ENCODE results near the gene HTRA1.

HTRA1 gene

DNA sequence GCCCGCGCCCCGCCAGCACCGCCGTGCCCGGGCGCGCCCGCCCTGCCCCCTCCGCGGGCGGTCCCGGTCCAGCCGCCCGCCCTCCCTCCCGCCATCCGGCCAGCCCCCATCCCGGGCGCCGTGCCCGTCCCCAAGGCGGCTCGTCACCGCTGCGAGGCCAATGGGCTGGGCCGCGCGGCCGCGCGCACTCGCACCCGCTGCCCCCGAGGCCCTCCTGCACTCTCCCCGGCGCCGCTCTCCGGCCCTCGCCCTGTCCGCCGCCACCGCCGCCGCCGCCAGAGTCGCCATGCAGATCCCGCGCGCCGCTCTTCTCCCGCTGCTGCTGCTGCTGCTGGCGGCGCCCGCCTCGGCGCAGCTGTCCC, at the start of gene HTRA1:
HTRA1 (plus strand) TSS at position 187 of the 362 bp plus-strand sequence; CDS start at position 287, 100 bp downstream.
- no peak for DNase-seq

DNA sequence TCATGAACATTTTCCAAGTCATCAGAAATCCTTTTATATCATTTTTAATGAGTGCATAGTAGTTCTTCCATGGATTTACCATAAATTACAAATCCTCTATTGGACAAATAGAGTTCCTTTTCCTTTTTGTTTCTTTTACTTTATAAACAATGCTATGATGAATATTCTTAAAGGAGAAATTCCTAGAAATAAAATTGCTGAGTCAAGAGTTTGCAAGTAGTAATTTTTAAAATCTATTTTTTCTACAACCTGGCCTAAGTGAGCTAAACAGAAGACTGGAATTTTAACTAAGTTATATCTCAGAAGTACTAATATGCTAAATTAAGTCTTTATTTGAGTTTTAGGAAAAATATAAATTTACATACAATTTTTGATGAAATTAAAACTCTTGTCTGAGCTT, 48.0 kb upstream of the HTRA1 start:
- DNase-seq, result no peak

DNA sequence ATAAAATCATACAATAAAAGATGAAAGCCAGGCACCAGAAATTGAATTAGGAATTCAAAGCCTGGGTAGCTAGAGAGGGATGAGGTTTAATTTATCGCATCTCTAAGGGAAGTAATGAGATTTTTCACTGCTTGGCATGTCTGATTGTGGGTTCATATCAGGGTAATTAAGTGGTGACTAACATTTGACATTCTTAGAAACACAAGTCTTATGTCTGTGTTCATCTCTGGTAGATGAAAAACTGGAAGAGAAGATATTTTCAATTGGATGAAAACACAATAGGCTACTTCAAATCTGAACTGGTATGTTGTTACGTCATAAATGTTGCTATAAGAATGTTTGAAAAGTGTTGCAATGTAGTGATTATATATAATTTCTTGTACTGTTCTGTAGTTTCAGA, 43.7 kb upstream of the HTRA1 start:
- DNase-seq, result no peak

DNA sequence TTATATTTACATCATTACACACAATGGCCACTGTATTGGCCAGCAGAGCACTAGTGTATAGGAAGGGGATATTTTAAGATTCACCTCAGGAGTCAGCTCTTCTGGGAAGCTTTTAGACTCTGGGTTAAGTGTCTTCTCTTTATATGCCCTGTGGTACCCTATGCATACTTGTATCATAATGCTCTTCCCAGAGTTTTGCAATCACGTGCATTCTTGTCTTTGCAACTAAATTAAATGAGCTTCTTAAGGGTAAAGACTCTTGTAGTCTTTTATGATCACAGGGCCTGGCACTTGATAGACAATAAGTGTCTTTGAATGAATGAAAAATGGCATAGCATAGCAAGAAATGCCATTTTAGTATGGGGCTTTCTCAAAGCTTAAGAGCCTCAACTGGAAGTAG, 42.3 kb upstream of the HTRA1 start:
- DNase-seq, result no peak

DNA sequence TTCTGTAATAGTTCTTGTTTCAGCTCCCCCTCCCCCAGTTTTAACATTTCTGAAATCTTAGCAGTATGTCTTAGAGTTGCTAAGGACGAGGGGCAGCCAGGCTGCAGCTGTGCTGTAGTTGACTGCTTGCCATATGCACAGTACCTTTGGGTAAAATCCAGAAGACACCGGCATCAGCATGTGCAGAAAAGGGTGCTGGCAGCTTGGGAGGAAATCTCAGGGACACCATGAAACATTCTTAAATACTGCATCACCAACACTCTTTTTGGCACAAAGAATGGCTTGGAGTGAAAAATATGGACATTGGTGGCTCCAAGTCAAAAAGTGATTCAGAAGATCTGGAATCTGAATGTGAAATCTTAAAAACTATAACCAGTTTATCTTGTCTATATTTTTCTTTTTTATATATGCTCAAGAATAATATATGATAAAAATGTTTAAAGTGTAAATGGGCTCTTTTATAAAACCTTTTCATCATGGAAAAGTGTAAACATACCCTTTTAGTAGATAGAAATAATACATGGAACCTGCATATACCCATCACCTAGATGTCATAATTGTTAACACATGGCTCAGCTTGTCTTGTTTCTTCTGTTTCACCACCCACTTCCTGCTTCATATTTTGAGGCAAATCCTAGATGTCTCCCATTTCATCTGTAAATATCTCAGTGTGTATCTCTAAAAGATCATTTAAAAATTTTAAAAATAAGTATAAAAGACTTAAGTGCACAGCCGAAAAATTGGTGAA, 41.3 kb upstream of the HTRA1 start:
- no peak for DNase-seq

DNA sequence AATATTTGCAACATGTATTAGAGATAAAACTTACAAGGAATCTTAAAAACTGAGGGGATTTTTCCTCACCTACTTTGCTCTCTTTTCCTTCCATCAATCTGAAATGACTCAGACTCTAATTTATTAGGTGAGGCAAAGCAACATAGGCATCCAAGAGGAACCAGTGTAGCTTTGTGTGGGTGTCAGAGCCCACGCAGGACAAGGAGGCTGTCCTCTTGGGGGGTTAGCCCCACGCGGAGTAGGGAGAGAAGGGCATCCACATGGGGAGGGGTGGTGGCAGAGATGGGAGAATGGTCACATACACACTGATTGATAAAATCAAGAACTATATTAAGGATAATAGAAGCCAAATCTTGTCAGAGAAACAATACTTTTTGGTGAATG, 40.7 kb upstream of the HTRA1 start:
- DNase-seq, result no peak

DNA sequence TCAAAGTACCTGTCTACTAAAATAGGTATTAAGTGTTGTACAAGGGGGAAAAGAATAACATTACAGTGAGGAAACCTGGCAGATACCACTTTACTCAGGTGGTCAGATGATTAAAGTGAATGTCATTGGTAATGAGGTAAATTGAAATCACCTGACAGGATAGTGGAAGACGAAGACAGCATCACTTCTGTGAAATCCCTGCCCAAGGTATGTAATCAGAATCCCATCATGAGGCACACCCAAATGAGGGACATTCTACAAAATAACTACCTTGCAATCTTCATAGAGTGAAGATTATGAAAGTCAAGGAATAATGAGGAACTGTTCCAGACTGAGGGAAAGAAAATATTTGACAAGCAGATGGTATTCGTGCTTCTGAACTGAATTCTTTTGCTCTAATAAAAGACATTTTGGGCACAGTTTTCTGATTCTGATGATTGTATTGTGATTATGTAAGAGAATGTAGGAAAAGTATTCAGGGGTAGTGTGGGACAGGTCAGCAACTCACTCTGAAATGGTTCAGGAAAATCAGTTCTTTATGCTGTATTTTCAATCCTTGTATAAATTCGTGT, 40.2 kb upstream of the HTRA1 start:
- no peak for DNase-seq

DNA sequence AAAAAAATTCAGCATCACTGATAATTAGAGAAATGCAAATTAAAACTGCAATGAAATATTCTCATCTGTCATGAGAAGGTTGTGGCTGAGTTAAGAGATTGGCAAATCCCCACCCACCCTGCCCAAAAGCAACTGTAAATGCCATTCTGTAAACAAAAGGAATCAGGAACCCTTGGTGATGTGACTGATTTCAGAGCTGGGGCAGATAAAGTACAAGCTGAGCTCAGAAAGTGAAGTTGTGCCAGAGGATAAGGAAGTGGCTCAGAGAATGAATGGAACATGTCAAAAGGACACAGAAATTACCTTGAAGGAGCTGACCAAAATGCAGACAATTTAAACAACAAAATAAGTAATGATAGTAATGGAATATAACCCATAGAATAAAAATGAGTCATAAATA, 39.6 kb upstream of the HTRA1 start:
- no peak for DNase-seq

DNA sequence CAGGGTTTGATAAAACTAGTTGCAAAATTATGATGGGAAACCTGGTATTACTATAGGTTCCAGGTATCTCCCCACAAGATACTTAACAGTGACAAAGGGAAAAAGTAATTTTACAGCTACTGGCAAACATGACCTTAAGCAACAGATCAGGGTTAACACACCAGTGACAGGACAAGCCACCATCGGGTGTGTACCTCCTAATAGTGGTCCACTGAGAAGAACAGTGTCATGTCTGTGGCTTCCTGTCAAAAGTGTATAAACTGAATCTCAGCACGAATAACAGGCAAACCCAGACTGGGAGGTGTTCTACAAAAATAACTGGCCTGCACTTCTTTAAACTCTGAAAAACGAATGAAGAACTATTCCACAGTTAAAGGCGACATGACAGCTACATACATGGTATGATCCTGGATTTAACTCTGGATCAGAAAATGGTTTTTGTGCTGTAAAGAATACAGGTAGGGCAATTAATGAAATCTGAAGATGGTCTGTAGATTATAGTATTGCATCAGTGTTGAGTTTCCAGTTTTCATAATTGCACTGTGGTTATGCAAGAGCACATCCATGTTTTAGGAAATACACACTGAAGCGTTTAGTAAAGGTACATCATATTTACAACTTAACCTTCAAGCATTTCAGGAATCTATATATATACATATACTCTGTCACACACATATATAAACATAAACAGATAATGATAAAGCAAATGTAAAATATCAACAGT, 38.9 kb upstream of the HTRA1 start:
- DNase-seq, result no peak

DNA sequence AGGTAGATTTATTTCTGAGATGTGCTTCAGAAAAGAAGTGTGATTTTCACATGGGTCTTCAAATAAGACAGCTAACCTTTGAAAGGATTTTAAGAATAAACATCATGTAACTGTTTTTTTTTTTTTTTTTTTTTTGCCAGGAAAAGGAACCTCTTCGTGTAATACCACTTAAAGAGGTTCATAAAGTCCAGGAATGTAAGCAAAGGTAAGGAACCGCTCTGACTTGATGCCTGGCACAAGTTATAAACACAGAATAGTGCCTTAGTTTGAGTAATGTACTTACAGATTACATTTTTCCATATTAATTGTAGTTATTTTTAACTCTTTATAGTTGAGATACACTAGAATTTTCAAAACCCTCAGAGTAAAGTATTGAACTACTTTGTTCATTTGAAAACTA, 37.3 kb upstream of the HTRA1 start:
- no peak for DNase-seq

DNA sequence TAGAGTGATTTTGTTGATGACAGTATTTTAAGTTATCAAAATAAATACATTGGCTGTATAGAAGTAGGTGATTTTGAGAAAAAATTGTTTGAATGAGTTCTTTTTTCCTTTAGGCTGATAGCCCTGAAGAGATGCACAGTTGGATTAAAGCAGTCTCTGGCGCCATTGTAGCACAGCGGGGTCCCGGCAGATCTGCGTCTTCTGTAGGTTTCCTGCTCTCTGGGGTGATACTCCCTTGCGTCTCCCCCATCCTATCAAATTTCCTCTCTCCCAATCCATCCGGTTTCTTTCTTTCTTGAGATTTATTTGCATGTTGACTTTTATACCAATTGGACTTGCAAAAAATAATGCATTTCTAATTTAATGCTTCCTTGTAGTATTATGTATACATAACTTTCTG, 34.5 kb upstream of the HTRA1 start:
- no peak for DNase-seq

DNA sequence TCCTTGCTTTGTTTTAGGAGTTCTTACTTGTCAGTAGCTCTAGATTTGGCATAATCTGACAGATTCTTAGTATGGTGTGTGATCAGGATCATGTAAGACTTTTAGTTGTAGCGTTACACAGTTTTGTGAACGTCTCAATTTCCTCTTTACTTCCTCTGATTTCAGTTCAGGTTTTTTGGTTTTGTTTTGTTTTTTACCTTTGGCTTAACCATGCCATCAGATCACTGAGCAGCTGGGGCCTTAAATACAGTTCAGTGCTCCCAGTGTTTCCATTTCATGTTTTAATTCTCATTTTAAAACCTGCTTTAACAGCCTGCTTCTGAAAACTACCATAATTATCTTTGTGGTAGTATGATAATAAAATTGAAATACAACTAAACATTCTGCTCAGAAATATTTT, 34.1 kb upstream of the HTRA1 start:
- no peak for DNase-seq

DNA sequence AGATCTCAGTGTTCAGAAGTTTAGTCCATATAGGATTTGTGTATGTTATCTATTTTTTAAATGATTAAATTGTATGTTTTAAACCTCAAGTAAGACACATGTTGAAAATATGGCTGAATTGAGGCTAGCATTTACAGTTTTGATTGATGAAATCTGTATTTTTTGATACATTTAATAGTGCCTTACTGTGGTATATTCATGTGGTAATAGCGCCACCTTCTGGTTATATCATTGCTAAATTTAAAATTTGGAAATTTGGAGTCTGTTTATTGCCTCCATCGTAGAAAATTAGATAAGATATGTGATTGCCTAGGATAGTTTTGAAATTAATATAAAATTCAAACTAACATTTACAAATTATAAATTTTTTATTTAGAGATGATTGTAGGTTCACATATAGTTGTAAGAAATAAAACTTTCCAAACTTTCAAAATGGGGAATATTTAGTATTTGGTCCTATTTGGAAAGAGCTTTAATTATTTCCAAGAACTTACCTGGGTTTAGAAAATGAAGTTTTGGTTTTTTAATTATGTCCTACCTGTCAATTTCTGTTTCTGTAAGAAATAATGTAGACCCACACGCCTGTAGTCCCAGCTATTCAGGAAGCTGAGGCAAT, 26.0 kb upstream of the HTRA1 start:
- peak; percentile 35 for DNase-seq

DNA sequence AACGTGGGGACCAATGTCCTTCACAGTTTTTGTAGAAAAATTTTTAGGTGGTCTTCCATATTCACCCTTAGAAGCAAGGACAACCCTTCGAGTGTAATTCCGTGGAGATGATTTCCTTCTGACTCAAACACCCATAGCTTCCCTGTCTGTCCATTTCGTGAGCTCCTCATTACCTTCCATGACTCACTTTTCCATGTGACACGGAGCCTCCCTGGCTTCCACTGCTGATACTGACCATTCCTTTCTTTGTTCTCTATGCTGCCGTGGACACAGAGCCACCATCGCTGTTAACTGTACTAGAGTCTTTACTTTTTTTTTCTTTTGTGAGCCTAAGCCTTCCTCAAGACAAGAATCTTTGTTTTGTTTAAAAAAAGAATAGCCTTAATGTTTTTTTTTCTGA, 19.4 kb upstream of the HTRA1 start:
- peak; percentile 41 for DNase-seq

DNA sequence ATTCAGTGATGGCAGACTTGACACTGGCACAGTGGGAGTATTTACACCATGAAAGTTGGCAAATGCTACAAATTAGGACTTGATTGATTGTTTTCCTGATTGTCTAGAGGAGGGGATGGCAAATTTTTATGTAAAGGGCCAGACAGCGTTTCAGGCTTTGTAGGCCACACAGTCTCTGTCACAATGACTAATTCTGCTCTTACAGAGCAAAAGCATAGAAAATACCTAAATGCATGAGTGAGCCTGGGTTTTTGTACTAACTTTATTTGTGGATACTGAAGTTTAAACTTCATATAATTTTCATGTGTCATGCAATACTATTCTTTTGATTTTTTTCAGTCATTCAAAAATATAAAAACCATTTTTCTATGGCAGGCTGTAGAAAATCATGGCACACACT, 15.9 kb upstream of the HTRA1 start:
- peak; percentile 24 for DNase-seq

DNA sequence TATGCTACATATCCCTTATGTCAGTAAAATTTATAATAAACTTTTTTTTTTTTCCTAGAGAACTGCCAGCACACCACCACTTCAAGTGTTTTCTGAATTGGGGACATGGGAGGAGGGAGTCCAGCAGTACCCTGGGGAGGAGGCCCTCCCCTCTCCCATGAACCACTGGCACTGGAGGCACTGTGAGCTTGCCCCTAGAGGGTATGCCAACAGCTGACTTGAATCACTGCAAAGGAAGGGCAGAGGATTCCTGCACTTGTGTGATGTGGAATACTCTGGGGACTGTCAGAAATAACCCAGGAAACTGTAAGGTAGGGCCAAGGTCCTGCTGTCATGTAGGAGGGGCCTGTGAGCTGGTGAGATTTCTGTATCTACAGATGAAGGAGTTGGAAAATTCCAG, 15.4 kb upstream of the HTRA1 start:
- no peak for DNase-seq

DNA sequence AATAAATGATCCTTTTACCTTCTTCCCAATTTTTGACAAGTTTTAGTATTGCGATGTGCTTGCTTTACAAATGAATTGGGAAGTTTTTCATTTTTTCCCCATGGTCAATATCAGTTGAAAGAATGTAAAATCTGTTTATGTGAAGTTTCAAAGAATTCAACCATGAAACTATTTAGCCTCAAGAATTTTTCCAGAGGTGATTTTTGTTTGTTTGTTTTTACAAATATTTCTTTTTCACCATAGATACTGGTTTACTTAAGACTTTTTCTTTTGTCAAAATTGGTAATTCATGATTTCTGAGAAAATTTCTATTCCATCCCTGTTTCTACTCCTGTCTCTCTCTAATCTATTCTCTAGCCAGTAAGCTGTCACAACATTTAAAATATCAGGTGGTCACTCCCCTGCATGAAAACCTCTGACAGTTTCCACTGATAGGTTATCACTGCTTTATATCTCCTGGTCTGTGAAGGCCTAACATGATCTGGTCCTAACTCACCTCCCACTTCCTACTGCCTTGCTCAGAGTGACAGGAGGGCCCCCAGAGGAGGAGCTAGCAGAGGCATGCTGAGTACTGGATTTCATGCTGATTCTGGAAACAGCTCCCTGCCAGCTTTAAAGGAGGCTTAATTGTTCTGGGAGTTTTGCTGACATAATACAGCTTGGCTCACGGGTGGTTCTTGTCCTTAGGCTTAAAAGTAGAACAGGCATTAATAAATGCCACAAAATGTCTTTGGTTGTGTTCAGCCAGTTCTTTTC, 14.5 kb upstream of the HTRA1 start:
- DNase-seq, result no peak

DNA sequence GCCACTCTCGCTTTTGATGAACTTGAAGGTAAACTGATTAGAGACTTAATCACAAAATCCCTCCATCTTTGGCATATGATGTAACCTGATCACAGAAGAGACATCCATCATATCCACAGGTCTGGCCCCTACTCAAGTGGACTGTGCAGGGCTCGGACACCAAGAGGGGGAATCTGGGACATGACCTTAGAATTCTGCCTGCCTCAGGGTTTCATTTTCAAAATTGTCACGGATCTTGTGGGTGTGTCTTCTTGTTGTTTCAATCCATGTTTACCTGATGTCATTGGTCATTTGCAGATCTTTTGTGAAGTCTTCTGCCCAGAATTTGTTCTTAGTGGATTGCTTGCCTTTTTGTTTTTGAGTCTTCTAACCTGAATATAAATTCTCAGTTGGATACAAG, 12.8 kb upstream of the HTRA1 start:
- DNase-seq, result no peak

DNA sequence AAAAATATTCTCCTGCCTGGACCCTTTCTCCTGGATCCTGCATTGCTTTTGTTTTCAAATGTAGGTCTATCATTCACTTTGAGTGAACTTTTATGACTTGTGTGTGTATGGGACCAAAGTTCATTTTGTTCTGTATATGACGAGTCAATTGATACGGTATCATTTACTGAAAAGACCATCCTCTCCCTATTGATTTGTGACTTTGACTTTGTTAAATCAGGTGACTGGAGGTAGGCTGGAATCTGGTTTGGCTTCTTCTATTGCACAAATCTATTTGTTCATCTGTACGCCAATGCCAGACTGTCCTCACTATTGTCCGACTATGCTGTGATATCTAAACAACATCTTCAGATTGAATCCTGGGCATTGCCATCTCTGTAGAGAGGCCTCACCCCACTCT, 12.2 kb upstream of the HTRA1 start:
- DNase-seq, result no peak

DNA sequence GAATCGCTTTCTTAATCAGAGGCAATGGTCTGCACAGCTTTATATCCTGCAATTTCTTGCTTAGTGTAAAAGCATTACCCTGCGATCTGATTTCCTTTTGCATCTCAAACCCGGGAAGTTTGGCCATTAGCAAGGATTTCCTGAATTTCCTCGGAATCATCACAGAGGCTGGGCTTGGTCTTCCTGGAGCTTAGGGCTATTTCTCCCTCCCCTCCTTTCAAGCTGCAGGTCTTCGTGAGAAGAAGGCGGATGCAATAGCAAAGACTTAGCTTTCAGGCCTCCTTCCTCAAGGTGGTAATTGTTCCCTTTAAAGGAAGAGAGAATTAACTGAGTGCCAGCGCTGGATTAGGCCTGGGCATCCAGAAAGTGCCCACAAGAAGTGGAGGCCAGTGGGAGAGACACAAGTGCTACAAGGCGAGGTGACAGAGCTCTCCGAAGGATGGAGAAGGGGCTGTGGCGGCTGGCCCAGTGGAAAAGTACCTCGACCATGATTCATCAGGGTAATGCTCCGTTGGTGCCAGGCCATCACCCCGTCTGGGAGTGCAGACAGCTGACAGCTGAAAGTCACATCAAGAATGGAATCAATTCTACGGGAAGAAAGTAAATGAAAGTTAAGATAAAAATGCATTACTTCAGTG, 10.9 kb upstream of the HTRA1 start:
- DNase-seq, result no peak

DNA sequence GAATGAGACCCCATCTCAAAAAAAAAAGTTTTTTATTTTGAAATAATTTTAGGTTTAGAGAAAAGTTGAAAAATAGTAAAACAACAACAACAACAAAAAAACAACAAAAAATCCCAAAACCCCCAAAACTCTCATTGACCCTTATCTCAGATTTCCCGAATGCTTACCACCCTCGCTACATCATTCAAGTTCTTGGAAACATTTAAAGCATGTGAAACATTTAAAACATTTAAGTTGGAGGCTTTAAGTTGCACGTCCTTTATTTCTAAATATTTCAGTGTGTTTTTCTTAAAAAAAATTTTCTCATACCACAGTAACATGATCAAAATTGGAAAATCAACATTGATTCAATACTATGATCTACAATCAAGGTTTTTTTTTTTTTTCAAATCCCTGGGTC, 7.3 kb upstream of the HTRA1 start:
- no peak for DNase-seq

DNA sequence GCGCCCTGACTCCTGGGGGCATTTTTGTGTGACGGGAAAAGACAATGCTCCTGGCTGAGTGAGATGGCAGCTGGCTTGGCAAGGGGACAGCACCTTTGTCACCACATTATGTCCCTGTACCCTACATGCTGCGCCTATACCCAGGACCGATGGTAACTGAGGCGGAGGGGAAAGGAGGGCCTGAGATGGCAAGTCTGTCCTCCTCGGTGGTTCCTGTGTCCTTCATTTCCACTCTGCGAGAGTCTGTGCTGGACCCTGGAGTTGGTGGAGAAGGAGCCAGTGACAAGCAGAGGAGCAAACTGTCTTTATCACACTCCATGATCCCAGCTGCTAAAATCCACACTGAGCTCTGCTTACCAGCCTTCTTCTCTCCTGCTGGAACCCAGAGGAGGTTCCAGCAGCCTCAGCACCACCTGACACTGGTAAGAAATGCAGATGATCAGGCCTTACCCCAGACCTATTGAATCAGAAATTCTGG, 6.7 kb upstream of the HTRA1 start, which contains the start of gene ARMS2:
ARMS2 (plus strand) TSS at position 51 of the 478 bp plus-strand sequence; CDS start at position 126, 75 bp downstream.
- no peak for DNase-seq

All from kidney glomerular epithelial cell (primary cell).